Adrenal gland (tissue), 12 donors: ENCODE measurements around the gene DDX28. TPM values are rescaled to one million over a fixed set of nuclear protein-coding genes. Genes with fewer than 3 reads are reported as not detected.

Experiments used
- DNase-seq, 7 donors: peaks; one replicate each; pipeline ENCODE4 v3.0.0-alpha.2; 2019 to 2020
- H3K27ac ChIP-seq, 5 donors: fragments of 200-600 bp; sonication (generic) in 4 of 5; 1 replicate in 3 of 5; 2 replicates in 2 of 5; pipeline versions ENCODE4 v1.5.1 to v1.8.0; 2016 to 2020; ENCODE audit warnings: mild to moderate bottlenecking in 1 of 5
- H3K27me3 ChIP-seq: fragments of 200-600 bp; 2 replicates; pipeline ENCODE4 v1.8.0; 2021
- H3K36me3 ChIP-seq, 2 donors: fragments of 200-600 bp; replicated peaks in 1 of 2; 1 replicate in 1 of 2; 2 replicates in 1 of 2; pipeline versions ENCODE4 v1.5.1 to v1.8.0; 2018 to 2022
- H3K4me1 ChIP-seq, 2 donors: fragments of 200-600 bp; replicated peaks in 1 of 2; 1 replicate in 1 of 2; 2 replicates in 1 of 2; pipeline versions ENCODE4 v1.5.1 to v1.8.0; 2018 to 2021
- H3K4me3 ChIP-seq, 4 donors: fragments of 200-600 bp; sonication (generic) in 3 of 4; one replicate each; pipeline ENCODE4 v1.5.1; 2016 to 2018
- H3K9me3 ChIP-seq, 3 donors: fragments of 200-600 bp; sonication (generic) in 1 of 3; replicated peaks in 1 of 3; 1 replicate in 2 of 3; 2 replicates in 1 of 3; pipeline versions ENCODE4 v1.5.1 to v1.8.0; 2016 to 2021
- CTCF ChIP-seq, 6 experiments: fragments of 450-650 bp in 4 of 6; fragments of 200-600 bp in 2 of 6; sonication (generic) in 1 of 6; IDR thresholded peaks; 1 replicate in 5 of 6; 2 replicates in 1 of 6; pipeline versions ENCODE4 v1.5.1 to v1.8.0; 2016 to 2021; ENCODE audit warnings: antibody characterized with exemption in 6 of 6, mild to moderate bottlenecking in 2 of 6, moderate library complexity in 1 of 6
- POLR2A ChIP-seq, 2 donors: fragments of 450-650 bp; IDR thresholded peaks; one replicate each; pipeline ENCODE4 v1.6.1; 2017; ENCODE audit warnings: antibody characterized with exemption in 2 of 2, mild to moderate bottlenecking in 2 of 2, moderate library complexity in 1 of 2
- WGBS, 4 donors: extraction: QIAGEN DNeasy Blood & Tissue Kit in 2 of 4; methylation state at CpG; one replicate each; pipeline versions ENCODE4 v1.1.5 to v1.1.7; 2013 to 2017; 5-methylcytosine and 5-hydroxymethylcytosine counted together
- intact Hi-C, 2 donors: fragments of 100-400 bp; cut with DNase I; formaldehyde crosslinking; loops; one replicate each; pipeline versions ENCODE4 v1.14.1 to v1.15.0; 2022 to 2023
- polyA plus RNA-seq, 3 donors: library from polyadenylated mRNA; stranded (reverse); fragments of 200-250 nt in 2 of 3; fragments of 350-450 nt in 1 of 3; fragmentation: Illumina TruSeq in 1 of 3; extraction: RNeasy Lipid Tissue Mini Kit (QIAGEN cat#74804) in 1 of 3; gene quantifications; one replicate each; pipeline ENCODE4 v1.2.3, GENCODE V29; 2013 to 2014
- total RNA-seq, 9 donors: library from RNA; depleted of rRNA in 4 of 9; stranded (reverse); fragments of >200 nt in 4 of 9; fragments of 120-200 nt in 1 of 9; fragmentation: NEBNext Ultra II Directional in 1 of 9; extraction: Animal tissue kit (Norgen Biotek cat#: 25700) in 1 of 9; gene quantifications; one replicate each; pipeline versions ENCODE4 v1.1.0 to v1.2.4, GENCODE V29; 2013 to 2023
- donor health status: healthy with polysubstance abuse.
- donor health status: Bipolar disorder and iron deficiency.
- donor health status: DM: yes; HTN: yes; CAD: no.
- donor health status: DM: no; HTN: no; CAD: no.
- donor health status: DM: no; HTN: no; CAD: no.
- donor health status: DM: yes; HTN: yes; CAD: no.

Gene DDX28
- total and polyA plus RNA-seq, 12 donors, result 6.4 to 18.4 (median 12.5) TPM

- 65 to 80% (median 66%) methylated on average over 11 of the region's 11 CpGs for WGBS, 4 donors
Observed at GRCh38 chr16:67987460-67988160, 35.4 kb downstream of the DDX28 start.

DNA sequence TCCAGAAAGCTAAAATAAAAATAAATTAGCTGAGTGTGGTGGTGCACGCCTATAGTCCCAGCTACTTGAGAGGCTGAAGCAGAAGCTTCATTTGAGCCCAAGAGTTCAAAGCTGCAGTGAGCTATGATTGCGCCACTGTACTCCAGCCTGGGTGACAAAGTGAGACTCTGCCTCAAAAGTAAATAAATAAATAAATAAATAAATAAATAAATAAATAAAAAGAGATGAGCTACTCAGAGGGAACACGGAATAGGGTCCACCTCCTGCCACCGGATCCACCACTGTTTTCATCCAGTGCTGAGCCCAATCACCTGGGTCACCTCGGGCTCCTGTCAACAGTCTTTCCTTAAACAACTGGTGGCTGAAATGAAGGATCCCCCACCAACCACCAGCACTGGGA is 36.1 kb downstream of the DDX28 start:
- DNase-seq, result no peak
- TF ChIP-seq POLR2A (IDR thresholded peaks at IDR 0.05) (no peak), CTCF (IDR thresholded peaks at IDR 0.05) (no peak)
- no peak overlapping the region for H3K4me3 ChIP-seq
- no peaks in the 10 kb centered on the region for H3K36me3 ChIP-seq
- peak overlapping the region in 3 of 5 donors; percentile 26 to 72 (median 64) for H3K27ac ChIP-seq
- intact Hi-C loops, result loop anchor here in 1 of 2 donors (10.0 kb wide), 1 partner anchor 238 kb away; no protein-coding TSS in a partner anchor
- 85 to 92% (median 90%) methylated on average over 5 of the region's 5 CpGs for WGBS, 4 donors
- H3K27me3 ChIP-seq, result no peaks in the 10 kb centered on the region
- no peaks in the 10 kb centered on the region for H3K9me3 ChIP-seq
- H3K4me1 ChIP-seq, result peaks cover 0 to 19% of the 10 kb centered on the region in 2 donors

More at GRCh38 chr16:67987460-67988160, 35.4 kb downstream of the DDX28 start:
- H3K36me3 ChIP-seq, result no peaks in the 10 kb centered on the region
- peak overlapping the region in 3 of 5 donors; percentile 26 to 72 (median 64) for H3K27ac ChIP-seq
- no peak for TF ChIP-seq POLR2A (IDR thresholded peaks at IDR 0.05)
- no peak for TF ChIP-seq CTCF (IDR thresholded peaks at IDR 0.05)
- no peaks in the 10 kb centered on the region for H3K27me3 ChIP-seq
- H3K9me3 ChIP-seq, result no peaks in the 10 kb centered on the region
- intact Hi-C loops, result loop anchor here in 1 of 2 donors (10.0 kb wide), 1 partner anchor 237 kb away; no protein-coding TSS in a partner anchor
- peaks cover 0 to 19% of the 10 kb centered on the region in 2 donors for H3K4me1 ChIP-seq
- DNase-seq, result peak in 6 of 7 donors; percentile 44 to 77 (median 52)
- no peak overlapping the region for H3K4me3 ChIP-seq

GRCh38 chr16:67982011-67982696 is 40.9 kb downstream of the DDX28 start:
- no peak overlapping the region for H3K4me3 ChIP-seq
- no peaks in the 10 kb centered on the region for H3K9me3 ChIP-seq
- H3K36me3 ChIP-seq, result no peaks in the 10 kb centered on the region
- intact Hi-C loops, result loop anchor here (5.0 to 10.0 kb wide), 2 partner anchors 243 to 485 kb away; no protein-coding TSS in a partner anchor
- TF ChIP-seq POLR2A (IDR thresholded peaks at IDR 0.05) (no peak), CTCF (IDR thresholded peaks at IDR 0.05) (no peak)
- no peak overlapping the region for H3K27ac ChIP-seq
- H3K4me1 ChIP-seq, result peaks cover 0 to 19% of the 10 kb centered on the region in 2 donors
- DNase-seq, result no peak
- H3K27me3 ChIP-seq, result no peaks in the 10 kb centered on the region
- WGBS, 4 donors, result 95 to 97% (median 95%) methylated on average over 21 to 49 of the region's 49 CpGs

DNA sequence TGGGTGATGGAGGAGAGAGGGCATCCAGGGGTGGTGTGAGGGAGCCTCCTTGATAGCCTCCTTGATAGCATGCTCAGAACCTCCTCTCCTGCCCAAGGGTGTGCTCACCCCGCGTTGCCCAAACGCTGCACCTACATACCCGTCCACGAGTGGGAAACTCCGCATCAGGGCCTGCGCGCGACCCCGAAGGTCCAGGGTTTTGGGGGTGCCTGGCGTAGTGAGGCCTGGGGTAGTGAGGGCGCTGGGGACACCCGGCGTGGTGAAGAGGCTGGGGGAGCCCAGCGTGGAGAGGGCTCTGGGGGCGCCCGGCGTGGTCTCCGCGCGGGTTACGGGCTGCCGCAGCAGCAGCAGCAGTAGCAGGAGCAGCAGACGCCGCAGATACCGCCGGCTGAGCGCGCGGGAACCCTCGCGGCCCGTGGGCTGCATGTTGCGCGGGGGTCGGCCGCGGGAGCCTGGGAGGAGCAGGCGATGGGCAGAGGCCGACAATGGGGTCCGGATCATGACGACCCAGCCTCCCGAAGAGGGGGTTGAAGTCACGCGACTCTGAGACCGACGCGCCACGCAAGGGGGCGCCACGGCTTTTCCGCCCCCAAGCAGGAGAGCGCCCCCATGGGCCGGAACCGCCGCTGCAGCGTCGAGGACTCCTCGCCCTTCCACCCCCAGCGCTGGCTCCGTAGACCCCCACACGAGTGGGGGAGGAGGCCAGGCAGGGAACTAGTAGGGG is 42.9 kb downstream of the DDX28 start, which contains the start of gene DPEP3:
DPEP3 (minus strand) TSS at position 545 of the 724 bp plus-strand sequence; CDS start at position 426, 119 bp downstream.
- Histone ChIP-seq H3K4me3 (no peak within 1 kb of the TSS), H3K36me3 (no peaks in the 10 kb centered on the region), H3K27me3 (no peaks in the 10 kb centered on the region), H3K27ac (no peak within 1 kb of the TSS), H3K4me1 (peaks cover 0 to 15% of the 10 kb centered on the region in 2 donors), H3K9me3 (no peaks in the 10 kb centered on the region)
- WGBS, 4 donors, result 66 to 94% (median 78%) methylated on average over 28 to 62 of the region's 62 CpGs
- DNase-seq, result no peak
- TF ChIP-seq CTCF (IDR thresholded peaks at IDR 0.05) (no peak), POLR2A (IDR thresholded peaks at IDR 0.05) (no peak)
- intact Hi-C loops, result loop anchor here (5.0 to 10.0 kb wide), 2 partner anchors 245 to 483 kb away; no protein-coding TSS in a partner anchor
